Inflammatory macrophage (primary cell): Measurements from ENCODE around the gene RAPGEF3.

Experiments used
- DNase-seq, 2 donors: peaks; one replicate each; pipeline ENCODE4 v3.0.0-alpha.2; 2020 to 2022
- total RNA-seq, 18 experiments: gene quantifications; one replicate each; lab custom pipeline; 2026; ENCODE audit warnings: mixed read lengths in 6 of 18, inconsistent platforms in 2 of 18; lab: John Stamatoyannopoulos, UW

The RAPGEF3 gene, protein sequence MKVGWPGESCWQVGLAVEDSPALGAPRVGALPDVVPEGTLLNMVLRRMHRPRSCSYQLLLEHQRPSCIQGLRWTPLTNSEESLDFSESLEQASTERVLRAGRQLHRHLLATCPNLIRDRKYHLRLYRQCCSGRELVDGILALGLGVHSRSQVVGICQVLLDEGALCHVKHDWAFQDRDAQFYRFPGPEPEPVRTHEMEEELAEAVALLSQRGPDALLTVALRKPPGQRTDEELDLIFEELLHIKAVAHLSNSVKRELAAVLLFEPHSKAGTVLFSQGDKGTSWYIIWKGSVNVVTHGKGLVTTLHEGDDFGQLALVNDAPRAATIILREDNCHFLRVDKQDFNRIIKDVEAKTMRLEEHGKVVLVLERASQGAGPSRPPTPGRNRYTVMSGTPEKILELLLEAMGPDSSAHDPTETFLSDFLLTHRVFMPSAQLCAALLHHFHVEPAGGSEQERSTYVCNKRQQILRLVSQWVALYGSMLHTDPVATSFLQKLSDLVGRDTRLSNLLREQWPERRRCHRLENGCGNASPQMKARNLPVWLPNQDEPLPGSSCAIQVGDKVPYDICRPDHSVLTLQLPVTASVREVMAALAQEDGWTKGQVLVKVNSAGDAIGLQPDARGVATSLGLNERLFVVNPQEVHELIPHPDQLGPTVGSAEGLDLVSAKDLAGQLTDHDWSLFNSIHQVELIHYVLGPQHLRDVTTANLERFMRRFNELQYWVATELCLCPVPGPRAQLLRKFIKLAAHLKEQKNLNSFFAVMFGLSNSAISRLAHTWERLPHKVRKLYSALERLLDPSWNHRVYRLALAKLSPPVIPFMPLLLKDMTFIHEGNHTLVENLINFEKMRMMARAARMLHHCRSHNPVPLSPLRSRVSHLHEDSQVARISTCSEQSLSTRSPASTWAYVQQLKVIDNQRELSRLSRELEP
- 4.4 to 73.3 (median 20.5) reads per million in 18 experiments for total RNA-seq

DNA sequence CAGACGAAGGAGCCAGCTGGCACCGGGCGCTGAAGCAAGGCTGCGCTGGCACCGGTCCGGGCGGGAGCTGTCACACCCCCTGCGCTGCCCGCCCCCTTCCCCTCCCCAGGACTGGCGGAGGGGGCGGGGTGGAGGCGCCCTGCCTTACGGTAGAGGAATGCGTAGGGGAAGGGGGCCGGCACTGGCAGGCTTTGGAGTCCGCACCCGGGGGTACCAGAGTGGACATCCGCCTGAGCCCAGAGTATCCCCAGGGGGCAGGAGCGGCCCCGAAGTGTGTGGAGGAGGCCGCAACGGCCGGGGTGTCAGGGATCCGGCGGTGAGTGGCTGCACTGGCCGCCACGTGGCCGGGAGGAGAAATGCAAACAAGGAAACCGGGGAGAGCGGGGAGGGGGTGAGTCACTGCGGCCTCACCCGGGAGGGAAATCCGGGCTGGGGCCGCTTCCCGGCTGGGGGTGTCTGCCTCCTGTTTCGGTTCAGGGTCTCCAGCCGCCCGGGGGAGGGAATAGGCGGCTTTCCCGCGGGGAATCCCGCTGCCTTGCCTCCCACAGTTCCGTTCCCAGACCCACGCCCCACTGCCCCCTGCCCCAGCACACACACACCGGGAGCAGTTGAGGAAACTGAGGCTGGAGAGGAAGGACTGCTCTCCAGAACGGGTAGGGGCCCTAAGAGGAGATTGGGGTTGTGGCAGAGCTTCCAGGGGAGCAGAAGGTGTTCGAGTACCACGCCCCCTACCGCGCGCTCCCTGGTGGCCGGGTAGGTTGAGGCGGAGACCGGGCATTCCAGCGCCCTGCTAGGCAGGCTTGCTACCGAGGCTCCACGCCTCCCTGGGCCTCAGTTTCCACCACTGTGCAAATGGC lies at the start of gene RAPGEF3:
RAPGEF3 (minus strand) TSS at position 47 of the 857 bp plus-strand sequence. CDS start 324 bp downstream, outside the sequence.
- DNase-seq, result peak; percentile 76 to 87

DNA sequence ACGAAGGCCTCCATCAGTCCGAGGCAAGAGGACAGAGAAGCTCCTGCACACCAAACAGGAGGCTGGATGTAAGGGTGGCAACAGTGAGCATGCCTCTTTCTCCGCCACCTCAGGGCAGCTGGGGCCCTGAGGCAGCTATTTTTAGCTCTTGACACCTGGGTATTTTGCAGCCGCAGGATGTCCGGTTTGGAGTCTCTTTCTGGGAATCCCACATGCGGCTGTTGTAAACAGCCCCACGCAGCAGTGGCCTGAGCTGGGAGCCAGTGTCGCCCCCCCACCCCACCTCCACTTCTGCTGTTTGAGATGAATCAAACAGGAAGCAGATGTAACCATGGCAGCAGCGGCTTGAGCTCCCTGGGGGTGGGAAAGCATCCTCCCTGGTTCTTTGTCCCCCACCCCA lies 49.4 kb upstream of the RAPGEF3 start:
- DNase-seq, result peak in 1 of 2 donors; percentile 52

DNA sequence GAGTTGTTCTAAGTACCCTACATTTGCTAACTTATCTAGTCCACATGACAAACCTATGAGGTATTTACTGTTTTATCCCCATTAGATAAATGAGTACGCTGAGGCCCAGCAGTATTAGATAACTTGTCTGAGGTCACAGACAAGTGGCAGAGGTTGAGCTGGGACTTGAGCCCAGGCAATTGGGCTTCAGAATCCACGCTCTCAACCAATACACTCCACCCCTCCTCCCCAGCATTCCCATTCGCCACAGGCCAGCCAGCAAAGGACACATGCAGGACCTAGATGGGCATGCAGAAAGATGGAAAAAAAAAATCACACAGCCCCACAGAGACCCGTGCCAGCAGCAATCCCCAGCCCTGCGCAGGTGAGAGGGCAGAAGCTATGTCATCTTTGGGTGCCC lies 48.7 kb upstream of the RAPGEF3 start:
- DNase-seq, result no peak

DNA sequence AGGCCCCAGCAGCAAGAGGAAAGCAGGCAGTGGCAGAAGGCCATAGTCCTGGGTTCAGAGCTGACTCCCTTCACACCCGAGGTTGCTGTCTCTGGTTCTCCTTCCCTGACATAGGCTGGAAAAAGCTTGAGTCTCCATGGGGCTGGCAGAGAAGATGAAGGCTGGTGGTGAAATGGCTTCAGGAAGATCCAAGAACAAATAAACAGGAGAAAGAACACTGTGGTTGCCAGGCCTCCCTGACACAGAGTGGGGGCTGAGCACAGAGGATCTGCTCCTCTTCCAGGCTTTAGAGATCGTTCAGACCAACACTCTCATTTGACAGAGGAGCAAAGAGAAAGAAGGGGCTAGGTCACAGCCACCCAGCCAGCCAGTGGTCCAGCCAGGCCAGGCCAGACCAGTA lies 46.7 kb upstream of the RAPGEF3 start:
- DNase-seq, result no peak

DNA sequence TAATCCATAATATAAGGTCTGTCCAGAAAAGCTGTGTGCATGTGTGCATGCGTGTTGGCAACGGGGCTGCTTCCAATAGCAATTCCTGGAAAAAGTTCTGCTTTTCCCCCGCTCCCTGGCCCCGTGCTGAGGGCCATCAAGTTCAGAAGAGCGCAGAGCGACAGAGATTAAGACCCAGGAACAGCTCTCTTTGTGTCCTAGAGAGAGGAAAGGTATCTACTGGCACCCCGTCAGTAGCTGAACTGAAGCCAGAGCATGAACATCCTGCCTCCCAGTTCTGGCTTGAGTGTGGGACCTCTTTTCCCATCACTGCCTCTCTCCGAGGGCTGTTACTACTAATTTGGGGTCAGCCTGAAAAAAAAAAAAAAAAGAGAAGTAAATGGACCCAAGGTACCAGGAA lies 45.5 kb upstream of the RAPGEF3 start:
- no peak for DNase-seq

DNA sequence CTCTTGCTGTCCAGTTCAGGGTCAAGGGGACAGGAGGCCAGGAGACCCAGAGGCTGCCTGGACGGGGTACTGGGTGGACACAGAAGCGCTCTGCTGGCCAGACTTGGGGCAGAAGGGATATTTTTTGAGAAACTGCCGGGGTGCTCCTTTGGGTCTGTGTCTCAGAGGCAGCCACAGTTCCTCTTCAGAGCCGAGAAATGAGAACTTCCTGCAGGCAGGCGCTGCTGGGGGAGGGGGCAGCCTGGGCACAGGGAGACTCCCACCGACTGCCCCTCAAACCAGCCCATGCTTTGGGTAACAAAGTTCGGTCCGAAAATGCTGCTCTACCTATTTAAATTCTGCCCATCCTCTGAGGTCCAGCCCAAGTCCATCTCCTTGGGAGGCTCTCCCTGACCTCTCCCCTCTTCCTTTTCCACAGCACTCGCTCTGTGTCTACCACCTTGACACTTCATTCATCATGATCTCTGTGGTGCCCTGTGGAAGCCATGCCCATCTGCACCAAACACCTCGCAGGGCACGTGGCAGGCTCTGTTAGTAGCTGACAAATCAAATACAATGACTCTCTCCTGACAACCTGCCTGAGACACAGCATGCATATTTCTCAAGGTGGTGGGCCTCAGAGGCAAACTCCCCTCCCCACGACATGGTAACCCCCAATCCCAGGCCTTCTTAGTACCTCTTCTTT lies 44.7 kb upstream of the RAPGEF3 start:
- DNase-seq, result peak; percentile 24 to 43

DNA sequence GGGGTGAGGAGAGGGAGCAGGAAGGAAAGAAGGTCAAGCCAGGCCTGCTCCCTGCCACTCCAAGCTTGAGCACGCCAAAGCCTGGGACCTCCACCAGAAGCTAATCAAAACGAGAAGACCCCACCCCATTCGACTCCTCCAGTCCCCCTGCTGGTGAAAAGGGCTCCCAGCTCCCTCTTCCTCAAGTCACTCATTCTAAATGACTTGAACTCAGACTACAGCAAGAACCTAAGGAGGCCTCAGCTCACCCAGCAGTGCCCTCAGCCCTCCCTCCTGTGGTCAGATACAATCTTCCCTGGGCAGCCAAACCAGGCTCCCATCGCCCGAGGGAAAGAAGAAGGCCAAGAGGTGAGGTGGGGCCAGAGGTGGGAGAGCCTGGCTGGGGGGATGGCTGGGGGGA lies 43.6 kb upstream of the RAPGEF3 start:
- no peak for DNase-seq

DNA sequence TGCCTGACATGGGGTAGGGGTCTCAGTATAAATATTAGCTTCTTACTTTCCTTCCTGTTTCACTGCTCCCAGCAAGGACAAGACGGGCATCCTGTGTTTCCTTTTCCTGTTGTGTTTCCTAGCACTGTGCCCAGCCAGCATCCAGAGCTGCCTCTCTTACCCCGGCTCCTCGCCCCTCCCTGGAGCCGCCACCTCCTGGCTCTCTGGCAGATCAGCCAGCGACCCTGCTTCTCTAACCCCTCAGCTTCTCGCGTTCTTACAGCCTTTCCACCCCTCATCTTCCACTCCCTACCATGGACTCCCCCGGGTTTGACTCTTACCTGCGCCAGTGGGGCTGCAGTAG lies 43.2 kb upstream of the RAPGEF3 start:
- no peak for DNase-seq

DNA sequence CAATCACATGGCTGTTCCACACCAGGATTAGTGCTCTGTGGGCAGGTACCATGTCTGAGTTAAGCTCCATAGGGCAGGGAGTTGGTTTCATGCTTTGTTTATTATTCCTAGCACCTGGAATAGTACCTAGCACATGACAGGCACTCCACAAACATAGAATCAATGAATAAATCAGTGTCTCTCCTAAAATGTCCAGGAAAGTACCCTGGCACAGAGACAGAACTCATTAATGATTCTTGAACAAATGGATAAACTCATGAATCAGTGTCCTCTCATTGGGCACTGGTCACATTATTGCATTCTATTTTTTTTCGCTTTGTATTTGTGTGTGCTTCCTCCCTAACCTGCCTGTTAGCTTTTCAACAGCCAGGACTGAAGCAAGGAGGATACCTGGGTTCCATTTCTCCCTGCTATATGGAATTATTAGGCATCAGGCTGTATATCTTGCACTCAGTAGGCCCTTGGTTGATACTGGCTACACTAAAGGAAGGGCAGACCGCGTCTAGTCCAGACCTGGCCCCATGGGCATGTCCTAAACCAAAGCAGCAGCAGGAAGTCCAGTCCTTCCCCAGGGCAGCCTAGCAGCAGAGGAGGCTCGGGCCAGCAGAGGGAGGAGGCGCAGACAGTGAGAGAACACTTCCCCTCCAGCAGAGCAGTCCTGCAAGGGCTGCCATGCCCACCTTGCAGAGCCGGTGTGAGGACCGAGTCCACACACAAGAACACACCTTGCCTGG lies 42.7 kb upstream of the RAPGEF3 start:
- peak; percentile 64 to 73 for DNase-seq

DNA sequence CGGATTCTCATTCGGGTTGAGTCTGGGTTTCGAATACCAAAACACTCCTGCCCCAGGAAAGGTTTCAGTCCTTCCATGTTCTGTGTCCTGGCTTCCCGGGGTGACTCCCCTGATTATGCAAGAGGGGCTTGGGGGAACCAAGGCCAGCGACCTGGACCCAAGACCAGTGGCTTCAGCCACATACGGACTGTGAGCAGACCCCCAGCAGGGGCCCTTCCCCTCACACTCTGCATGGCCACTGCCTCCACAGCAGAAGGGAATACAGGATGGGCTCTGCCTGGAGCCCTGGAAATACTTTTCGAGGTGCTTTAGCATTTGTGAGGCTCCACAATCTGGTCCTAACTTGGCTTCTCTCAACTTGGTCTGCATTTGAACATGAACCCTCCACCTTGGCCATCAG lies 41.9 kb upstream of the RAPGEF3 start:
- DNase-seq, result no peak

DNA sequence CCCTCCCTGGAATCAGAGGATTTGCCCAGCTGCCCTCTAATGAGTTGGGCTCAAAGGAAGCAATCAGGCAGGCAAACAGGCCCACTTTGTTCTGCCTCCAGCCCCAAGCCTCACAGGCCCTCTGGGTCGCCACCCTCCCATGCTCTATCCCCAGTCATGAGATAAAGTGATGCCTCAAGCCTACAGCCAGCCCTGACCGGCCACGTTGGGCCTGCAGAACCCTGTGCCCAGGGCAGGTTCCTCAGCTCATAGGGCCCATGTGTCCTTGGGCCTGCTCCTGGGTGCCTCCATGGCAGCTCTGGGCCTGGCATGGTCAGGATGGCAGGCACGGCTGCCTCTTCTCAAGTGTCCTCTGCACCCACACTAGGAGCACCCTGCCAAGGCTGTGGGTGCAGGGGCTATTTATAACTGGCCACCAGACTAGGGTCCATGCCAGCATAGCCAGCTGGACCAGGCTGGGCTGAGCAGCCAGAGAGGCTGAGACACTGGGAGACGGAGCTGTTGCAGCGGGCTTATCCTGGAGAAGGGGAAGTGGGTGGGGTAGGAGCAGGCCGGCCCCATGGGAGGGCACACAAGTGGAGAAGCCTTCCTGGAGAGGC lies 40.8 kb upstream of the RAPGEF3 start:
- DNase-seq, result peak; percentile 32 to 55

DNA sequence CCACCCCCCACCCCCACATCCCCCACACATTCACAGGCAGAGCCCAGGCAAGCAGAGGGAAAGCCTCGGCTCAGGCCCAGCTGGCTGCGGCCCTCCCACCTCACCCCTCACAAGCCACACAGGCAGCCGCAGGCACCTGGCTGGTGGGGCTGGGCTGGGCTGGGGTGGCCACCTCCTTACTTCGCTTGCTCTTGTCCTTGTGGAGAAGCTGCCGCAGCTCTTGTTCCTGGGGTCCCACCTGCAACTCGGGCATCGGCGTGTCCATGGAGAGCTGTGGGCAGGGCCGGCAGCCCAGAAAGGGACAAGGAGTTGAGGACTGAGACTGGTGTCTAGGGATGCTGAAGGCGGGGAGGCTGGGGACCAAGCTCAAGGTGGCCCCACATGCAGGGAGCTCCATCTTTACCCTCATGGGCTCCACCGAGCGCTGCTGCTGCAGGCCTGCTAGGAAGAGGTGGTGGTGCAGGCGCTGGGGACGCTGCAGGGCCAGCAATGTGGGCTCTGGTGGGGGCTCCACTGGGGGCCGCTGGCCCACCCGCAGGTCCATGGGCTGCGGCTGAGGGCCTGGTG lies 39.8 kb upstream of the RAPGEF3 start:
- DNase-seq, result no peak

DNA sequence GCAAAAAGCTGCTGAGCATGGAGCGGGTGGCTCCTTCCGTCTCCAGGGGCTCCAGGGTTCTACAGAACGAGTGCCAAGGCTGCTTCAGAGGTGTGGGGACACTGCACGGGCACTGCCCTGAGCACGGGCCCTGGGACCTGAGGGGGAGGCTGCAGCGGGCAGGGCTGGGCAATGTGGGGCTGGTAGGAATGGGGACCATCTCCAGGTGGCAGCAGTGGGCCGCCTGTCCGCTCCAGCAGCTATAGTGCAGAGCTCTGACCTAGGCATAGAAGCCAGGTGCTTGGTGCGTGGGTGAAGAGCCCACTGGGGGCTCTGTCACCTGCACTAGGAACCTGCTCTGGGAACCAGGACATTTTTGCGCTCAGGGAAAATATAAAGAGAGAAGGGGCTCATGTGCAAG lies 38.8 kb upstream of the RAPGEF3 start:
- DNase-seq, result no peak

DNA sequence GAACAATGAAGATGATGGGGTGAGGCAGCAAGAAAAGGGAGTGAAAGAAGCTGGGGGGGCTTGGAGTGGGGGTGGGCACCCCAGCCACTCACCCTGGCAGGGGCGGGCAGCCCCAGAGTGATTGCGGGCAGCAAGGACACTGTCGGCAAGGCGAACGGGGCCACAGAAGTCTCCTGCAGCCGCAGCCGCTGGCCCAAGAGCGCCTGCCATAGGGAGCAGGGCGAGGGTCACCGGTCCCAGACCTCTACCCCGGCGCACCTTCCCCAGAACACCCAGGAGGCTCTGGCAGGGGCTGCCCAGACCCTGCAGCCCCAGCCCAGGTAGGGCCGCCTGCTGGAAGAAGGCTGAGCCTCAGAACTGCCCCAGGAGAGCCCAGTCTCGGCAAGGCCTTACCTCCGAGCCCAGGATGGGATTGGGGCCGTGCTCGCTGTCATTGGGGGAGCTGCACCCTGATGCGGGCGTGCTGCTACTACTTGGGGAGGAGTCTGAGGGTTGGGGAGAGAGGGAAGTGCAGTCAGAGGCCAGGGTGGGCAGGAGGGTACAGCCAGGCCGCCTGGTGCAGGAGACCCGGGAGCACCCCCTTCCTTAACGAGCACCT lies 37.2 kb upstream of the RAPGEF3 start:
- DNase-seq, result no peak

DNA sequence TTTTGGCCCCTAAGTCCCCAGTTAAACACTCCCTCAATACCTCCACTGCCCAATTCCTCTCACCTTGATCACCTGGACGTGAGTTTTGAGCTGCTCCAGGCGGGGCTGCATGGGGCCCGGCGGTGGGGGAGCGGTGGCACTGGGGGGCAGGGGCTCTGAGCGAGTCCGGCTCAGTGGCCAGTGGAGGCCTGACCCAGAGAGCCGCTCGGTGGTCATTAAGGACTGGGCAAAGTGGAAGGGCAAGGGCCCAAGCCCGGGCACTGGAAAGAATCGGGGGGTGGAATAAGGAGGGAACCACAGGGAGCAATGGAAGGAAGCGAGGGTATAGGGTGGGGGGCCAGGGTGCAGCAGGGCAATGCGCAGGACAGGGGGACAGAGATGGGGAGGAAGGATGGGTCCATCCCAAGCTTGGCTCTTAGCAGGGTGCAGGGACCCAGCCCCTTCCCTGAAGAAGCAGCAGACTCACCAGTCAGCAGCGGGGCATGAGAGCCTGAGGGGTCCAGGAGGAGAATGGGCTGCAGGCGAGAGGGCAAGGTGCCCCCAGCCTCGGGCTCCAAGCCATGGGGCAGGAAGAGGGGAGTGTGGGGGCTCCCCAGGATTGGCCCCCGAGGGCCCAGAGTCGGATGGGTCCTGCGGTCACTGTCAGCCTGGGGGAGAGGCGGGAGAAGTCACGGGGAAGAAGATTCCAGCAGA lies 36.6 kb upstream of the RAPGEF3 start:
- DNase-seq, result no peak

DNA sequence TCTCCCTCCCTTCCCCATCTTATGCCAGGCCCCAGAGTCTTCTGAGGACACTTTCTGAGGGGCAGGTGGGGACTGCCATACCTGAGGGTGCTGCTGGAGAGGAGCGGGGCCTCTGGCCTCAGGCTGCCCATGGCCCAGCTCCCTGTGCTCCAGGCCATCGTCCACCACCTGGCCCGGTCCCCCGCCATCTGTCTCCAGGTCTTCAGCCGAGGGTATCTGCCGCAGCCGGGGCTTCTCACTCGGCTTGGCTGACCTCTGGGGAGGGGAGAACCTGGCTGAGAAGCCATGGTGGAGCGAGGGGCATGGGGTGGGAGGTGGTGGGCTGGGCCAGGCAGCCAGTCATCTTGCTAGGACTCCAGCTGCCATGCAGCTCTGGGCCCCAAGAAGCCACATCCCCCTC lies 36.0 kb upstream of the RAPGEF3 start:
- DNase-seq, result no peak

DNA sequence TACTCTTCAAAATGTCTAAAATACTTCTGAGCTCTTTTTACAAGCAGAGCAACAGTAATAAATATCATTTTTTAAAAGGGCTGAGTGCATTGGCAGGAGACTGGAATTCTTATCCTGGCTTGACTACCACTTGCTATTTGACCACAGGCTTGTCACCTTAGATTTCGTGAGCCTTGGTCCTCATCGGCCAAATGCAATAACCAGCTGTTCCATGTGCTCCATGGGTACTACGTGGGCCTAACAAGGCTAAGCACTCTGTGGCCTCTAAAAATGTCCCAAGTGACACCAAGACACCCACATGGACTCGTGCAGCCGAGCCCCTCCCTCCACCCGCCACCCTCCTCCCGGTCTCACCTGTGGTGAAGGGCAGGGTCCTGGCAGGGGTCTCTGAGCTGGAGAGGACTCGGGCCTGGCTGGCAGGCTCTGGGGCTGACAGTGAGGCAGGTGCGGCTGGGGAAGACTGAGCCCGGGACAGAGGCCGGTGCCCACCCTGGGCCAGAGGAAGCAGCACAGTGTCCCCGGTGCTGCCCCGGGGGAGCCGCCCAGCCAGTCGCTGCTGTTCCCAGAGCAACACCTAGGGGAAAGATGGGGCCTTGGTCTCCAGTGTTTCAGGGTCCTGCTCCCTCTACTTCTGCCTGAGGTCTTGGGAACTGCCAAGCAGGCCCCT lies 34.5 kb upstream of the RAPGEF3 start:
- no peak for DNase-seq

DNA sequence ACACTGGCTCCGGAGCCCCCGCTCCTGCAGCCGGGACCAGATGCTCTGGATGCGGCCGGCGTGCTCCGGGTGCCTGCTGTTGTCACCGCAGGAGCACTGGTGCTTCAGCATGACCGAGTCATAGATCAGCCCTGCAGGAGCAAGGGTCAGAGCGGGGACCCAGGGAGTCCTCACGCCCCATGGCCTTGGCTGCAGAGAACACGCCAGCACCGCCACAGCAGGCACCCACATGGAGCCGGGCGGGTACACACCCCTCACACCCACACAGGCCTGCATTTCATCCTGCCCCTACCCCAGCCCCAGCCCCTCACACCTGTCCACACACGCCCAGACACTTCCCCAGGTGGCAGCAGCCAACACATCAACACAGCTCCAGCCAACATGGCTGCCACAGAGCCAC lies 33.2 kb upstream of the RAPGEF3 start:
- DNase-seq, result no peak

DNA sequence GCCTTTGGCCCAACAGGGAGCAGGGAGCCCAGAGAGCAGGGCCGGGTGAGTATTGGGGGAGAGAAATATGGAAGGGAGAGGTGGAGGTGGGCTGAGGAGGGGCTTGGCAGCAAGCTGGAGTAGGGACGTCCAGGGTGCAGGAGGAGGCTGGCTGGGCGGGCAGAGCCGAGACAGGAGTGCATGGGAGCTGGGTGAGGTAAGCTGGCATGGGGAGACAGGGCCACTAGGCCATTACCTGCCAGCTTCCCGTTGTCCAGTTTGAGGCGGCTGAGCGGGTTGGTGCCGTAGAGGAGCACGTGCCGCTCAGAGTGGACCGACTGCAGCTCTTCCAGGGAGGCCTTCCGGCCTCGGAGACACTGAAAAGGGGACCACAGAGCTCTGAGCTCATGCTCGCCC lies 32.7 kb upstream of the RAPGEF3 start:
- no peak for DNase-seq
